NOMO-1 treated with dmso at 0.1 percent for 144 hours (cell line): ENCODE data around the gene SSH2.
A peak's percentile ranks its signal among the peaks of the same experiment; 100 is the strongest.

Experiments used
- DNase-seq: peaks from one replicate; lab custom pipeline; 2025; ENCODE audit not compliant: unreplicated experiment; lab: John Stamatoyannopoulos, UW

Gene SSH2

DNA sequence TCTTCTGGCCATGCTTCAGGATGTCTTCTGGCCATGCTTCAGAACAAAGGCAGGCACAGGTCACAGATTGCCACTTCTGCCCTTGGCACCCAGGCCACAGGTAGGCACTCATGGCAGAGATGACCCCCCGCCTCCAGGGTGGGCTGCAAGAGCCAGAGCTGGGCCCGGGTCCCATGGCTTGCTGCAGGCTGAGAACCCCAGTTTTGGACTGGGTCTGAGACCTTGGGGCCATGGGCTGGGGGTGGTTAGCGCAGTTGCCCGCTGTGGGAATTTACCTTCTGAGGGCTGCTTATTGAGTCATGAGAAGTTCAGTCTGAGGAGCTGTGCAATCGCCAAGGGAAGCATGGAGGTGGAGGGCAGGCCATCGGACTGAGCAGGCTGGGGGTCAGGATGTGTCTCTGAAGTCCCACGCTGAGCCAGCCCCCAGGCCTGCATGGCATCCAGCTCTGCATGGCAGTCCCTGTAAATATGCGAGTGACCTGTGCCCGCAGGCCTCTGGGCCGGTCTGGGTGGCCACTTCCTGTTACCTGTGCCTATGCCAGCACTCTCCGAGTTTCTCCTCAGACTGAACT, 335.4 kb downstream of the SSH2 start:
- no peak for DNase-seq

- DNase-seq = no peak
These were observed 336.2 kb downstream of the SSH2 start for GRCh38 chr17:29593591-29594518.

DNA sequence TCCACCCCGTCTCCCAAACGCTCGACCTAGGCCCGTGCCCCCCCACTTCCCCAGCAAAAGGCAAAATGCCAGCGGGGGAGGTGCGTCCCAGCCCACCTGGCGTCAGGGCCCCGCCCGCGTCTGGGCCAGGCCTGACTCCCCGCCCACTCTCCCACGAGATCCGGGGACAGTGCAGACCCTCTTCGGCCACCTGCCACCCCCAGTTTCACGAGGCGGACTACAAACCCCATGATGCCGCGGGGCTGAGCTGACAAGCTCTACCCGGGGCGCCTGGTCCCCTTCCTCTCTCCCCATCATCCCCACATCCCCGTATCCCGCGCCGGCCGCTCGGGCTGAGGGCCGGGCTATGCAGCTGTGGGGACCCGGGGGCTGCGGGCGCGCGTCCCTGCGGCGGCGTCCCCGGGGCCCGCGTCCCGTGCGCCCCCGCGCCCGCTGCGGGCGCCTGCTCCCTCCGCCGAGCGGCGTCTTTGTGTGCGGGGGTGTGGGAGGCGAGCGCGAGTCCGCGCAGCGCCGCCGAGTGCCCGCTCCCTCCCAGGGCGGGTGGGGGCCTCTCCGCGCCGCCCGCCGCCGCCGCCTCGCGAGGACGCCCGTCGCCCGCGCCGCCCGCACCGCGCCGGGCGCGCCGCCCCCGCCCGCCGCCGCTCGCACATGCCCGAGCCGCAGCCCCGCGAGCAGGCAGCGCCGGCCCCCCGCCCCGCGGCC, 337.0 kb downstream of the SSH2 start, which contains the start of gene ANKRD13B:
ANKRD13B (plus strand) TSS at position 283 of the 702 bp plus-strand sequence. CDS start 490 bp downstream, outside the sequence.
- DNase-seq = no peak

DNA sequence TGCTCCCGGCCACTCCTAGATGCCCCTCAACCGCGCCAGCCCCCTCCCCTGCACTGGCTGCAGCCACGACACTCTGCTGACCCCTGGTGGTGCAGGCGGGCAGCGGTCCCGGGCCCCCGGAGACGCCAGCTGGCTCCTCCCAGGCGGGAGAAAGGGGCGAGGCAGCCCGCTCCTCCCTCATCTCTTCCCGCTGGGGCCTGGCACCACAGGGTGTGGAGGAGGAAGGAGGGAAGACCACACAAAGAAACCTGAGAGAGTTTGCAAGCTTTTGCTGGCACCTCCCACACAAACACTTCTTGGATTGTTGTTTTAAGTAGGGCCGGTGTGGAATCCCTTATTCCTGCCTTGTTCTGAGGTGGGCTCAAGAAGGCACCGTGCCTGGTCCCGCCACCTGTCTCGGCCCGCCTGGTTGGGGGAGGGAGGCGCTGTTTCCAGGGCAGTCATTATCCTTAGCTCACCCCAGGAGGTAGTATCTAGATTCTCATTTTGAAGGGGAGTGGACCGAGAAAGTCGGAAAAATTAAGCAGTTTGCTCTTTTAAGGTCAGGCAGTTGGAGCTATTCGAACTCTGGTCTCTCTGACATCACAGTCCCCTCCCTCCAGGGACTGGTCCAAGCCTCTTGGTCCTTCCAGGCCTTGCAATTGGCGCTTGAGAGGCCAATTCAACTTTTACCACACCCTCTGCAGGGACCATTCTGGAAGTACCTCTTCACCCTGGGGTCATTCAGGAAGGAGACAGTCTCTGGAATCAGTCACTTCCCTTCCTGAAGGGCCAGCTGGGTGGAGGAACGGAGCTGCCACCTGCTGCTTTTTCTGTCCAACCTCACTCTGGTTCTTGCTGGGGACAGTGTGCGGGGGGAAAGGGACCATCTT, 338.1 kb downstream of the SSH2 start:
- peak; percentile 57 for DNase-seq

GRCh38 chr17:29591146-29591736, 338.8 kb downstream of the SSH2 start:
- no peak for DNase-seq

- no peak for DNase-seq
These were observed 339.4 kb downstream of the SSH2 start for GRCh38 chr17:29590411-29591145.

DNA sequence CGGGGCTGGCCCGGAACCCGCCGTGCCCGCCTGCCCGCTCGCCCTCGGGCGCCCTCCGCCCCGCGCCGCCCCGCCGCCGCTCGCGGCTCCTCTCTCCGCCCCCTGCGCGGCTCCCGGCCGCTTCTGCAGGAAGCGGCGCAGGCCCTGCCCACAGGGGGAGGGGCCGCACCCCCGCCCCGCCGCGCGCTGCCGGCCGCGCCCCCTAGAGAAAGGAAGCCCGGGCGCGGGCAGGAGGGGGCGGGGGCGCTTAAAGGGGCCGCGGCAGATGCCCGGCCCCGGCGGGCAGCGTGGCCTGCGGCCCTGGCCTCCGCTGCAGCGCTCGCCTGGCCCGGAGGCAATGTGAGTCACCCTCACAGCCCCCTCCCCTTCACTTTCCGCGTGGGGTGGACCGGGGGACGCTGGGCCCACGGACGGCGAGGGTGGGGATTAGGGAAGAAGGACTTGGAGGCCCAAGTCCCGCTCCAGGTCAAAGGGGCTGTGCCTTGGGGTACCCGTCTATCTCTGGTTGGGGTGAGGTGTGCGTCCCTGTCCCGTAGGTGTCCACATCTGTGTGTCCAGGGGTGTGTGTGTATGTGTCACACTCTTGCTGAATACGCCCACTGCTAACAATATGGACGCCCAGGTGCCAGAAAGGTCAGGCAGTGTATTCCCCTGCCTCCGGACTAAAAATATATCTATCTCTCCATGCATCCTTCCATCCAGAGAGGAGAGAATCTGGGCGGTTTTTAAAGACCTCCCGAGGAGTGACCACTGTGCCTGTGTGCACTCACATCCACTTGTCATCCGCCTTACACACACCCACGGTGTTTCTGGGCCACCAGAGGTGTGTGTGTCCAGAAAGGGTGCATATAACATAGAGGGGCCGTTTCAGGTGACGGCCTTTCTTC, 340.3 kb downstream of the SSH2 start, which contains the start of gene GIT1:
GIT1 (minus strand) TSS at position 125 of the 887 bp plus-strand sequence. CDS start 270 bp downstream, outside the sequence.
- peak; percentile 87 for DNase-seq

- DNase-seq = no peak
These were observed 341.2 kb downstream of the SSH2 start for GRCh38 chr17:29588562-29589411.

- DNase-seq = no peak
These were observed 341.9 kb downstream of the SSH2 start for GRCh38 chr17:29588017-29588561.

GRCh38 chr17:29587591-29587990, 342.4 kb downstream of the SSH2 start:
- DNase-seq = no peak

GRCh38 chr17:29586676-29587469, 343.2 kb downstream of the SSH2 start:
- no peak for DNase-seq

DNA sequence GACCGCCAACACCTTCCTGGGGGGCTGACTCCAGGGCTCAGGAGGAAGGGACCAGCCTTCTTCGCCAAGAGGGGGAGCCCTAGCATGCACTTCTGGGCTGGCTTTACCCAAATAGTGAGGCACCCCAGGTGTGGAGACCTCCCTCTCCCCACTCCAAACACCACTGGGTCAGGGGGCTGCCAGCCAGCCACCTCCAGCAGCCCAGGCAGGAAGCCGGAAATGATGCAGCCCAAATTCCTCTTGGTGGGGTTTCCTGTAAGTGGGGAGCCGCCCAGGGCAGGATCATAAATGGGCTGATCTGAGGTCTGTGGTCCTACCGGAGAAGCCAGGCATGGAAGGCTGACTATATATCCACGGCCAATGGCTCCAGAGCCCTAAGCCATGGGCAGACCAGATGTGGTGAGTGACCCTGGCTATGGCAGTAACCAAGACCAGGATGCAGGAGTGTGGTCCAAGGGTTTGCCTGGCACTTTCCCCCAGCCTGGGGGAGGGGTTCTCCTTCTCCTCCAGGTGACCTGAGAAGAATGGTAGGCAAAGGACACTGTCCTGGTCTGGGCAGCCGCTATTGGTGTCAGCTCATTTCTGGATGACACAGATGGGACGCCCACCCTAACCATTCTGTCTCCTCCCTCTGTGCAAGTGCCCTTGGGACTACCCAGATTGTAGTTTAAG, 344.8 kb downstream of the SSH2 start:
- no peak for DNase-seq

GRCh38 chr17:29584452-29585079, 345.5 kb downstream of the SSH2 start:
- no peak for DNase-seq

DNA sequence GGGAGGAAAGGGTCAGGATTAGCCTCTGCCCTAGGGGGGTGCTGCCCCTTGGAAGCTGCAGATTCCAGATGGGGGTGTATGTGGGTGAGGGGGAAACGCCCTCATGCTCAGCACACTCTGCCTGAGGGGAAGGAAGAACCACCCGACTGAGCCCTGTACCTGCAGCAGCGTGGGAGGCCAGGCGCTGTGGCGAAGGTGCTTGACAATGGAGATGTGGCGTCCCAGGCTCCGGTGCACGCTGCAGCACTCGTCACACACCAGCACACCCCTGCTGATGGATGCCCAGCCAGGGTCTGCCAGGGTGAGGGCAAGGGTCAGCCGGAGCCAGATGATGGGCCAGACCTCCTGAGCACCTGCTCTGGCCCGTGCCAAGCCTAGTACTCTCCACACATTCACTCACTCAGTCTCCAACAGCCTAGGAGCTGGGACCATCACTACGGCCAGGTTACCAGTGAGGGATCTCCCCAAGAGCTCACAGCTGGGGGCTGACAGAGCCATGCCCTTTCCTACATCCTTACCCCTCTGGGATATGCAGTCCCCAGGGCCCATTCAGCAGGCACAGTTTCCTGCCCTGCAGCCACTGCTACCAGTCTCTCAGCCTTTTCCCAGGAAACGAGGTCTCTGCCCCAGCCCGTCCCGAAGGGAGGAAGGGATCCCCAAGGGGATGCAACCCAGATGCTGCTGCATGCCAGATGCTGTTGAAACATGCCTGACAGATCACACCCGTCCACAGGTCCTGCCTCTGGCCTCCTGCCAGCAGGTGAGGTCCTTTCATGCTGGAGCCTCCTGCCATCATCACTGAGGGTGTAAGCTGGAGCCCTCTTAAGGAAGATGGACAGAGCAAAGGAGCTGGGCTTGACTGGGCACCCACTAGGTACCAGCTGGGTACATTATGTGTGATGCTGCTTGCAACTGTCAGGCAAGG, 346.4 kb downstream of the SSH2 start:
- DNase-seq = no peak
